HG03064 (cell line): ENCODE results near the gene GMDS.

Experiments used
- ATAC-seq: cut with Tn5 transposase; IDR thresholded peaks from one replicate; pipeline ENCODE4 v1.9.1; 2021; ENCODE audit warnings: low read depth; ENCODE audit not compliant: unreplicated experiment

The GMDS gene

GRCh38 chr6:2242311-2242710, 3.1 kb downstream of the GMDS start:
- no peak for ATAC-seq

GRCh38 chr6:2240961-2241360, 4.4 kb downstream of the GMDS start:
- no peak for ATAC-seq

GRCh38 chr6:2237001-2237400, 8.4 kb downstream of the GMDS start:
- no peak for ATAC-seq

- no peak for ATAC-seq
These were observed 9.5 kb downstream of the GMDS start for GRCh38 chr6:2235777-2236495.

GRCh38 chr6:2232445-2232844, 13.0 kb downstream of the GMDS start:
- ATAC-seq = no peak

GRCh38 chr6:2231438-2231837, 14.0 kb downstream of the GMDS start:
- no peak for ATAC-seq

- ATAC-seq = no peak
These were observed 14.6 kb downstream of the GMDS start for GRCh38 chr6:2230659-2231277.

- no peak for ATAC-seq
These were observed 15.7 kb downstream of the GMDS start for GRCh38 chr6:2229742-2230141.

- no peak for ATAC-seq
These were observed 16.4 kb downstream of the GMDS start for GRCh38 chr6:2229039-2229438.

GRCh38 chr6:2228392-2228791, 17.0 kb downstream of the GMDS start:
- no peak for ATAC-seq

- ATAC-seq = no peak
These were observed 18.6 kb downstream of the GMDS start for GRCh38 chr6:2226775-2227174.

- no peak for ATAC-seq
These were observed 19.7 kb downstream of the GMDS start for GRCh38 chr6:2225422-2226392.

- no peak for ATAC-seq
These were observed 20.5 kb downstream of the GMDS start for GRCh38 chr6:2224847-2225382.

- no peak for ATAC-seq
These were observed 23.0 kb downstream of the GMDS start for GRCh38 chr6:2222275-2222842.

GRCh38 chr6:2221726-2222274, 23.6 kb downstream of the GMDS start:
- no peak for ATAC-seq

- ATAC-seq = no peak
These were observed 25.3 kb downstream of the GMDS start for GRCh38 chr6:2220154-2220553.

GRCh38 chr6:2218866-2219265, 26.5 kb downstream of the GMDS start:
- ATAC-seq = no peak

GRCh38 chr6:2216794-2217383, 28.5 kb downstream of the GMDS start:
- no peak for ATAC-seq

GRCh38 chr6:2215342-2215741, 30.1 kb downstream of the GMDS start:
- ATAC-seq = no peak

- ATAC-seq = no peak
These were observed 32.3 kb downstream of the GMDS start for GRCh38 chr6:2213086-2213485.
